K562 (cell line): Measurements from ENCODE around the gene RCL1. TPM values are rescaled to one million over a fixed set of nuclear protein-coding genes. Genes with fewer than 3 reads are reported as not detected.
A peak's percentile ranks its signal among the peaks of the same experiment; 100 is the strongest.

Source experiments
- ARNT ChIP-seq, 2 experiments: fragments of 450-650 bp; IDR thresholded peaks; 2 replicates each; pipeline ENCODE4 v1.6.1; 2016; ENCODE audit warnings: mild to moderate bottlenecking in 1 of 2
- HNRNPL ChIP-seq: fragments of 200-400 bp; formaldehyde crosslinking; IDR thresholded peaks from 2 replicates; pipeline ENCODE4 v1.6.1; 2017; ENCODE audit warnings: low read depth, mild to moderate bottlenecking, low read length
- NR2F6 ChIP-seq: fragments of 450-650 bp; formaldehyde crosslinking; IDR thresholded peaks from 2 replicates; pipeline ENCODE4 v1.4.0; 2020; ENCODE audit warnings: mild to moderate bottlenecking
- STAG1 ChIP-seq: sonication (generic); formaldehyde crosslinking; IDR thresholded peaks from 2 replicates; pipeline ENCODE4 v1.5.0; 2020; ENCODE audit warnings: missing genetic modification reagents, borderline replicate concordance
- ZBTB8A ChIP-seq: fragments of 450-650 bp; IDR thresholded peaks from 2 replicates; pipeline ENCODE4 v1.6.1; 2018; ENCODE audit warnings: mild to moderate bottlenecking, moderate library complexity; ENCODE audit not compliant: partially characterized antibody
- ZFP36 ChIP-seq: fragments of 150-350 bp; IDR thresholded peaks from 2 replicates; pipeline ENCODE4 v1.6.1; 2018; ENCODE audit warnings: low read length, low read depth; ENCODE audit not compliant: partially characterized antibody
- ZNF140 ChIP-seq: fragments of 250-450 bp; sonication (Bioruptor Pico); IDR thresholded peaks from 2 replicates; pipeline ENCODE4 v1.8.0; 2021; ENCODE audit warnings: moderate library complexity, mild to moderate bottlenecking, inconsistent platforms
- polyA plus RNA-seq, 8 experiments: library from polyadenylated mRNA; depleted of rRNA in 4 of 8; stranded (reverse) in 5 of 8; unstranded in 3 of 8; fragments of >200 nt; fragmentation: Nextera tagmentation in 2 of 8; fragmentation: Illumina TruSeq in 1 of 8; extraction: Ambion mirVana in 2 of 8; extraction: Trizol in 1 of 8; gene quantifications; 2 replicates each; pipeline versions ENCODE4 v1.2.1 to v1.2.3, GENCODE V29; 2011 to 2014; ENCODE audit warnings: inconsistent platforms in 1 of 8, missing spikeins in 1 of 8
- total RNA-seq, 7 experiments: library from RNA; depleted of rRNA in 6 of 7; stranded (reverse); fragments of >200 nt in 6 of 7; fragmentation: Illumina TruSeq in 2 of 7; extraction: Trizol in 2 of 7; gene quantifications; 2 replicates each; pipeline versions ENCODE4 v1.2.1 to v1.2.3, GENCODE V29; 2011 to 2021; ENCODE audit warnings: low replicate concordance in 1 of 7
- TF ChIP-seq, protein P1 (sequence below): fragments of 200-400 bp; formaldehyde crosslinking; IDR thresholded peaks from 2 replicates; pipeline ENCODE4 v1.6.1; 2017; ENCODE audit warnings: mild to moderate bottlenecking, low read depth, low read length, moderate library complexity
- TF ChIP-seq, protein P2 (sequence below): sonication (generic); formaldehyde crosslinking; IDR thresholded peaks from 2 replicates; pipeline ENCODE4 v1.8.0; 2023; ENCODE audit warnings: mild to moderate bottlenecking, missing genetic modification reagents
- TF ChIP-seq, protein P3 (sequence below): fragments of 450-650 bp; formaldehyde crosslinking; IDR thresholded peaks from 2 replicates; pipeline ENCODE4 v1.4.0; 2020; ENCODE audit warnings: mild to moderate bottlenecking, moderate library complexity
- TF ChIP-seq, protein P4 (sequence below): fragments of 250-450 bp; sonication (Bioruptor Pico); IDR thresholded peaks from 2 replicates; pipeline ENCODE4 v1.5.0; 2021; ENCODE audit warnings: mild to moderate bottlenecking, borderline replicate concordance
- TF ChIP-seq, protein P5 (sequence below): fragments of 450-650 bp; IDR thresholded peaks from 2 replicates; pipeline ENCODE4 v1.6.1; 2017; ENCODE audit warnings: antibody characterized with exemption, mild to moderate bottlenecking
- TF ChIP-seq, protein P6 (sequence below): fragments of 450-650 bp; IDR thresholded peaks from 2 replicates; pipeline ENCODE4 v1.6.1; 2017; ENCODE audit warnings: antibody characterized with exemption

The RCL1 gene
- total and polyA plus RNA-seq, 9 of the 15 experiments (the other 6 are each of a cell fraction or from before 2014, with no cell fraction given): 24.0 to 67.7 (median 38.6) TPM

DNA sequence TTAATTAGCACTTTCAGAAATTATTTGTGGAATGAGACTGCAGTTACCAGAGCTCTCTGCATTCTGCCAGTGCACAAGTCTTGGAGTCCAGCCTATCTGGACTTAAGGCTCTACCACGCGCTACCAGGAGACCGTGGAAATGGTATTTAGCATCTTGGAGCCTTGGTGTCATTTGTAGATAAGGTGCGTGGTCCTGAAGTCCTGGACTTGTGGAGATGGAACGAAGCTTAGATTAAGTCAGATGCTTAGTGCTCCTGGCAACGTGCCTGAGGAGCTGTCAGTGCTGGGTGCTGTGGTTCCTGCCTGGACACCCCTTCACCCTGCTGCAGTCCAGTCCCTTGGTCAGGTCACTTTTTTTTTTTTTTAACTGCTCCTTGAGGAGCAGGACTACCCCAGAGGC, 59.7 kb downstream of the RCL1 start (continued):
- TF ChIP-seq, protein P1, sequence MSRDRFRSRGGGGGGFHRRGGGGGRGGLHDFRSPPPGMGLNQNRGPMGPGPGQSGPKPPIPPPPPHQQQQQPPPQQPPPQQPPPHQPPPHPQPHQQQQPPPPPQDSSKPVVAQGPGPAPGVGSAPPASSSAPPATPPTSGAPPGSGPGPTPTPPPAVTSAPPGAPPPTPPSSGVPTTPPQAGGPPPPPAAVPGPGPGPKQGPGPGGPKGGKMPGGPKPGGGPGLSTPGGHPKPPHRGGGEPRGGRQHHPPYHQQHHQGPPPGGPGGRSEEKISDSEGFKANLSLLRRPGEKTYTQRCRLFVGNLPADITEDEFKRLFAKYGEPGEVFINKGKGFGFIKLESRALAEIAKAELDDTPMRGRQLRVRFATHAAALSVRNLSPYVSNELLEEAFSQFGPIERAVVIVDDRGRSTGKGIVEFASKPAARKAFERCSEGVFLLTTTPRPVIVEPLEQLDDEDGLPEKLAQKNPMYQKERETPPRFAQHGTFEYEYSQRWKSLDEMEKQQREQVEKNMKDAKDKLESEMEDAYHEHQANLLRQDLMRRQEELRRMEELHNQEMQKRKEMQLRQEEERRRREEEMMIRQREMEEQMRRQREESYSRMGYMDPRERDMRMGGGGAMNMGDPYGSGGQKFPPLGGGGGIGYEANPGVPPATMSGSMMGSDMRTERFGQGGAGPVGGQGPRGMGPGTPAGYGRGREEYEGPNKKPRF: no peak
- TF ChIP-seq ZNF140 (CRISPR knock-in tag): no peak
- TF ChIP-seq, protein P2, sequence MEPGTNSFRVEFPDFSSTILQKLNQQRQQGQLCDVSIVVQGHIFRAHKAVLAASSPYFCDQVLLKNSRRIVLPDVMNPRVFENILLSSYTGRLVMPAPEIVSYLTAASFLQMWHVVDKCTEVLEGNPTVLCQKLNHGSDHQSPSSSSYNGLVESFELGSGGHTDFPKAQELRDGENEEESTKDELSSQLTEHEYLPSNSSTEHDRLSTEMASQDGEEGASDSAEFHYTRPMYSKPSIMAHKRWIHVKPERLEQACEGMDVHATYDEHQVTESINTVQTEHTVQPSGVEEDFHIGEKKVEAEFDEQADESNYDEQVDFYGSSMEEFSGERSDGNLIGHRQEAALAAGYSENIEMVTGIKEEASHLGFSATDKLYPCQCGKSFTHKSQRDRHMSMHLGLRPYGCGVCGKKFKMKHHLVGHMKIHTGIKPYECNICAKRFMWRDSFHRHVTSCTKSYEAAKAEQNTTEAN: no peak
- TF ChIP-seq ZFP36: no peak
- TF ChIP-seq, protein P3, sequence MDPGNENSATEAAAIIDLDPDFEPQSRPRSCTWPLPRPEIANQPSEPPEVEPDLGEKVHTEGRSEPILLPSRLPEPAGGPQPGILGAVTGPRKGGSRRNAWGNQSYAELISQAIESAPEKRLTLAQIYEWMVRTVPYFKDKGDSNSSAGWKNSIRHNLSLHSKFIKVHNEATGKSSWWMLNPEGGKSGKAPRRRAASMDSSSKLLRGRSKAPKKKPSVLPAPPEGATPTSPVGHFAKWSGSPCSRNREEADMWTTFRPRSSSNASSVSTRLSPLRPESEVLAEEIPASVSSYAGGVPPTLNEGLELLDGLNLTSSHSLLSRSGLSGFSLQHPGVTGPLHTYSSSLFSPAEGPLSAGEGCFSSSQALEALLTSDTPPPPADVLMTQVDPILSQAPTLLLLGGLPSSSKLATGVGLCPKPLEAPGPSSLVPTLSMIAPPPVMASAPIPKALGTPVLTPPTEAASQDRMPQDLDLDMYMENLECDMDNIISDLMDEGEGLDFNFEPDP: no peak
- TF ChIP-seq, protein P4, sequence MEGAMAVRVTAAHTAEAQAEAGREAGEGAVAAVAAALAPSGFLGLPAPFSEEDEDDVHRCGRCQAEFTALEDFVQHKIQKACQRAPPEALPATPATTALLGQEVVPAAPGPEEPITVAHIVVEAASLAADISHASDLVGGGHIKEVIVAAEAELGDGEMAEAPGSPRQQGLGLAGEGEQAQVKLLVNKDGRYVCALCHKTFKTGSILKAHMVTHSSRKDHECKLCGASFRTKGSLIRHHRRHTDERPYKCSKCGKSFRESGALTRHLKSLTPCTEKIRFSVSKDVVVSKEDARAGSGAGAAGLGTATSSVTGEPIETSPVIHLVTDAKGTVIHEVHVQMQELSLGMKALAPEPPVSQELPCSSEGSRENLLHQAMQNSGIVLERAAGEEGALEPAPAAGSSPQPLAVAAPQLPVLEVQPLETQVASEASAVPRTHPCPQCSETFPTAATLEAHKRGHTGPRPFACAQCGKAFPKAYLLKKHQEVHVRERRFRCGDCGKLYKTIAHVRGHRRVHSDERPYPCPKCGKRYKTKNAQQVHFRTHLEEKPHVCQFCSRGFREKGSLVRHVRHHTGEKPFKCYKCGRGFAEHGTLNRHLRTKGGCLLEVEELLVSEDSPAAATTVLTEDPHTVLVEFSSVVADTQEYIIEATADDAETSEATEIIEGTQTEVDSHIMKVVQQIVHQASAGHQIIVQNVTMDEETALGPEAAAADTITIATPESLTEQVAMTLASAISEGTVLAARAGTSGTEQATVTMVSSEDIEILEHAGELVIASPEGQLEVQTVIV (CRISPR knock-in tag): no peak
- TF ChIP-seq, protein P5, sequence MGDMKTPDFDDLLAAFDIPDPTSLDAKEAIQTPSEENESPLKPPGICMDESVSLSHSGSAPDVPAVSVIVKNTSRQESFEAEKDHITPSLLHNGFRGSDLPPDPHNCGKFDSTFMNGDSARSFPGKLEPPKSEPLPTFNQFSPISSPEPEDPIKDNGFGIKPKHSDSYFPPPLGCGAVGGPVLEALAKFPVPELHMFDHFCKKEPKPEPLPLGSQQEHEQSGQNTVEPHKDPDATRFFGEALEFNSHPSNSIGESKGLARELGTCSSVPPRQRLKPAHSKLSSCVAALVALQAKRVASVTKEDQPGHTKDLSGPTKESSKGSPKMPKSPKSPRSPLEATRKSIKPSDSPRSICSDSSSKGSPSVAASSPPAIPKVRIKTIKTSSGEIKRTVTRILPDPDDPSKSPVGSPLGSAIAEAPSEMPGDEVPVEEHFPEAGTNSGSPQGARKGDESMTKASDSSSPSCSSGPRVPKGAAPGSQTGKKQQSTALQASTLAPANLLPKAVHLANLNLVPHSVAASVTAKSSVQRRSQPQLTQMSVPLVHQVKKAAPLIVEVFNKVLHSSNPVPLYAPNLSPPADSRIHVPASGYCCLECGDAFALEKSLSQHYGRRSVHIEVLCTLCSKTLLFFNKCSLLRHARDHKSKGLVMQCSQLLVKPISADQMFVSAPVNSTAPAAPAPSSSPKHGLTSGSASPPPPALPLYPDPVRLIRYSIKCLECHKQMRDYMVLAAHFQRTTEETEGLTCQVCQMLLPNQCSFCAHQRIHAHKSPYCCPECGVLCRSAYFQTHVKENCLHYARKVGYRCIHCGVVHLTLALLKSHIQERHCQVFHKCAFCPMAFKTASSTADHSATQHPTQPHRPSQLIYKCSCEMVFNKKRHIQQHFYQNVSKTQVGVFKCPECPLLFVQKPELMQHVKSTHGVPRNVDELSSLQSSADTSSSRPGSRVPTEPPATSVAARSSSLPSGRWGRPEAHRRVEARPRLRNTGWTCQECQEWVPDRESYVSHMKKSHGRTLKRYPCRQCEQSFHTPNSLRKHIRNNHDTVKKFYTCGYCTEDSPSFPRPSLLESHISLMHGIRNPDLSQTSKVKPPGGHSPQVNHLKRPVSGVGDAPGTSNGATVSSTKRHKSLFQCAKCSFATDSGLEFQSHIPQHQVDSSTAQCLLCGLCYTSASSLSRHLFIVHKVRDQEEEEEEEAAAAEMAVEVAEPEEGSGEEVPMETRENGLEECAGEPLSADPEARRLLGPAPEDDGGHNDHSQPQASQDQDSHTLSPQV: peak; percentile 91
- TF ChIP-seq ARNT (IDR thresholded peaks at IDR 0.05): peak in 1 of 2 experiments; percentile 16; a peak in 1 of 4 replicates
- no peak for TF ChIP-seq NR2F6
- no peak for TF ChIP-seq HNRNPL
- no peak for TF ChIP-seq STAG1 (CRISPR knock-in tag)
- no peak for TF ChIP-seq ZBTB8A
- TF ChIP-seq, protein P6, sequence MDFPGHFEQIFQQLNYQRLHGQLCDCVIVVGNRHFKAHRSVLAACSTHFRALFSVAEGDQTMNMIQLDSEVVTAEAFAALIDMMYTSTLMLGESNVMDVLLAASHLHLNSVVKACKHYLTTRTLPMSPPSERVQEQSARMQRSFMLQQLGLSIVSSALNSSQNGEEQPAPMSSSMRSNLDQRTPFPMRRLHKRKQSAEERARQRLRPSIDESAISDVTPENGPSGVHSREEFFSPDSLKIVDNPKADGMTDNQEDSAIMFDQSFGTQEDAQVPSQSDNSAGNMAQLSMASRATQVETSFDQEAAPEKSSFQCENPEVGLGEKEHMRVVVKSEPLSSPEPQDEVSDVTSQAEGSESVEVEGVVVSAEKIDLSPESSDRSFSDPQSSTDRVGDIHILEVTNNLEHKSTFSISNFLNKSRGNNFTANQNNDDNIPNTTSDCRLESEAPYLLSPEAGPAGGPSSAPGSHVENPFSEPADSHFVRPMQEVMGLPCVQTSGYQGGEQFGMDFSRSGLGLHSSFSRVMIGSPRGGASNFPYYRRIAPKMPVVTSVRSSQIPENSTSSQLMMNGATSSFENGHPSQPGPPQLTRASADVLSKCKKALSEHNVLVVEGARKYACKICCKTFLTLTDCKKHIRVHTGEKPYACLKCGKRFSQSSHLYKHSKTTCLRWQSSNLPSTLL: no peak
